ENCODE results near the gene CCR7.

The CCR7 gene

DNA sequence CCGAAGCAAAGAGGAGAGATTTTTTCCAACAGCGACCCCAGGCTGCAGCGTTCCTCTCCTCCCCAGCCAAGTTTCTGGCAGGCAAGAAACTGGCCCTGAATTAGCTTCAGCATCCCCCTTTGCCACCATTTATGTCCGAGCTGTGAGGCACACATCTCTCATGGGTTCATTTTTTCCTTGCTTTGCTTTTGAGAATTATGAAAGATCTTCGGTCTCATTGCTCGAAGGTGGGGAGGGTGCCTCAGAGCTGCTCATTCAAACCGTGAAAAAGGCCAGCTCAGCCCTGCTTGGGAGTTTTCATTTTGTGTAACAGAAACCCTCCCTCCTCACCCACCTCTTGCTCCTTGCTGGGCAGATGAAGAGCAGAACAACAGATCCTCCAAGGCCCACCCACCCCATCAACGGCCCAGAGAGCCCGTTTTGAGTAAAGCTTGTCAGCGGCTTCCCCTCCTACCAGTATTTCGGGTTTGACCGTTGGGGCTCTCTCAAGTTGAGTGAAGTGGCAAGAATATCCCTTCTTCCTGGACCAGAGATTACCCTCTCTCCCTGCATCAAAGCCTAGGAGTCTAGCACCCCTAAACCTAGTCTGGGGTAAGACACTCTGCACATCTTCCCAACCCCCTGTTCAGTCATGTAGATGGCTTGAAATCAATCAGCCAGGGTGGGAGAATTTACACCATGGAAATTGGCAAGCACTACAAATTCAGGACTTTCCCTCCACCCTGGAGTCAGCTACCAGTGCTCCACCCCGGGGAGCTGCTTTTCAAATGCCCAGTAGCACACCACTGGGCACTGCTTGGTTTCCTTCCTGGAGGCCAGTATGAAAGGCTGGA is 1.8 kb downstream of the CCR7 start:
- H3K27ac ChIP-seq (ENCODE audit: low read depth, low read length): no peak overlapping the region
- peaks cover 0 to 2% (median 0%) of the 10 kb centered on the region in 5 donors for H3K27me3 ChIP-seq (ENCODE audit: control insufficient read depth in 5 of 5, insufficient read depth in 4 of 5, low read length in 5 of 5)
- H3K9me3 ChIP-seq (ENCODE audit: control insufficient read depth in 5 of 5, low read length in 5 of 5): peaks cover 0 to 3% (median 0%) of the 10 kb centered on the region in 5 donors
- H3K4me3 ChIP-seq (ENCODE audit: low read depth in 1 of 5, low read length in 5 of 5): no peak overlapping the region
- H3K4me1 ChIP-seq (ENCODE audit: control insufficient read depth in 5 of 5, insufficient read depth in 5 of 5, low read length in 5 of 5): peaks cover 7 to 43% (median 24%) of the 10 kb centered on the region in 5 donors
- no peak overlapping the region for H3K9ac ChIP-seq (ENCODE audit: low read length in 5 of 5)
- H3K36me3 ChIP-seq (ENCODE audit: control insufficient read depth in 5 of 5, insufficient read depth in 5 of 5, low read length in 5 of 5): no peaks in the 10 kb centered on the region

DNA sequence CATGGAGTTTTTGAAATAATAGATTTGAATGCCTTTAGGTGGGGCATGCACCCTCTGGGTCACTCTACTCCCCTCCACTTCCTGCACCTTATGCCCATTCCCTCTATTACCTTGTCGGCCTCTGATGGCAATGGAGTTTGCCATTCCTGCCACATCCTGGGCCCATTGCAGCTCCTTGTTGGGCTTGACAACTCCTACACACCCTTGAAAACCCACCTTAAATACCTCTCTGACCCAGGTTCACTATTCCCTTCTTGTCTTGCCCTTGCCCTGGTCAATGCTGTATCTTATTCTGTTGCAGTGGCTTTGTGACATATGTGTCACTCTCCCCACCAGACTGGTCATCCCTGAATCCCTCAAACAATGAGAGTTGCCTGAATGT is 2.4 kb downstream of the CCR7 start:
- H3K36me3 ChIP-seq (ENCODE audit: control insufficient read depth in 5 of 5, insufficient read depth in 5 of 5, low read length in 5 of 5): no peaks in the 10 kb centered on the region
- no peak overlapping the region for H3K4me3 ChIP-seq (ENCODE audit: low read depth in 1 of 5, low read length in 5 of 5)
- H3K9me3 ChIP-seq (ENCODE audit: control insufficient read depth in 5 of 5, low read length in 5 of 5): peaks cover 0 to 3% (median 0%) of the 10 kb centered on the region in 5 donors
- no peak overlapping the region for H3K9ac ChIP-seq (ENCODE audit: low read length in 5 of 5)
- no peak overlapping the region for H3K27ac ChIP-seq (ENCODE audit: low read depth, low read length)
- H3K27me3 ChIP-seq (ENCODE audit: control insufficient read depth in 5 of 5, insufficient read depth in 4 of 5, low read length in 5 of 5): peaks cover 0 to 2% (median 0%) of the 10 kb centered on the region in 5 donors
- peaks cover 7 to 49% (median 29%) of the 10 kb centered on the region in 5 donors for H3K4me1 ChIP-seq (ENCODE audit: control insufficient read depth in 5 of 5, insufficient read depth in 5 of 5, low read length in 5 of 5)

DNA sequence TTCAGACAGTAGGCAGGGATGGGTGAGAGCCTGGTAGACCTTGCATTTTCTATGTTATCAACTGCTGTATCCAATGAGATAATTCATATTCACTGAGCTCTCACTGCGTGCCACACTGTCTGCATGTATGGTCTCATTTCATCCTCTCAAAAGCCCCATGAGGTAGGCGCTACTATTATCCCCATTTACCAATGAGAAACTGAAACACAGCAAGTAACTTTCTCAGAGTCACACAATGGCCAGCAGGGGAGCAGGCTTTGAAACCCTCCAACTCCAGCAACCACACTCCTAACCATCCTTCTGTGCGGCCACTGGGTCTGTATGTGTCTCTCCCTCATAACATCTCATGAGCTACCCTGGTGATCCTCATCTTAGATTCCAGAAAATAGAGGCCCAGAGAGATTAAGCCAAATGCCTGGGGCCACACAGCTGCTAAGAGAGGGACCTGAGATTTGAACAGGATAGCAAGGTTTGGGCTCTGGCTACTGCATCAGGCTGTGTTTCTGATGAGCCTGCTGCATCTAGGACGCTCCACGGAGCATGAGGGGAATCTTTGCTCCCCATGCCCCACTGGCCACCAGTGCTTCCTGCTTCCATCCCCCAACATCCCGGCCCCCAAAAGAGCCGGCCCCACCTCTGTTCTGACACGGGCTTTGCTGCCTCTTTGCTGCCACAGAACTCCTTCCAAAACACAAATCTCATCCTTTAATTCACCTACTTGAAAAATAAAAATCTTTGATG is 3.2 kb downstream of the CCR7 start:
- Histone ChIP-seq H3K4me1 (ENCODE audit: control insufficient read depth in 5 of 5, insufficient read depth in 5 of 5, low read length in 5 of 5) (peaks cover 7 to 57% (median 37%) of the 10 kb centered on the region in 5 donors), H3K9ac (ENCODE audit: low read length in 5 of 5) (no peak overlapping the region), H3K27me3 (ENCODE audit: control insufficient read depth in 5 of 5, insufficient read depth in 4 of 5, low read length in 5 of 5) (peaks cover 0 to 2% (median 0%) of the 10 kb centered on the region in 5 donors), H3K4me3 (ENCODE audit: low read depth in 1 of 5, low read length in 5 of 5) (no peak overlapping the region), H3K36me3 (ENCODE audit: control insufficient read depth in 5 of 5, insufficient read depth in 5 of 5, low read length in 5 of 5) (no peaks in the 10 kb centered on the region), H3K27ac (ENCODE audit: low read depth, low read length) (no peak overlapping the region), H3K9me3 (ENCODE audit: control insufficient read depth in 5 of 5, low read length in 5 of 5) (no peaks in the 10 kb centered on the region)

DNA sequence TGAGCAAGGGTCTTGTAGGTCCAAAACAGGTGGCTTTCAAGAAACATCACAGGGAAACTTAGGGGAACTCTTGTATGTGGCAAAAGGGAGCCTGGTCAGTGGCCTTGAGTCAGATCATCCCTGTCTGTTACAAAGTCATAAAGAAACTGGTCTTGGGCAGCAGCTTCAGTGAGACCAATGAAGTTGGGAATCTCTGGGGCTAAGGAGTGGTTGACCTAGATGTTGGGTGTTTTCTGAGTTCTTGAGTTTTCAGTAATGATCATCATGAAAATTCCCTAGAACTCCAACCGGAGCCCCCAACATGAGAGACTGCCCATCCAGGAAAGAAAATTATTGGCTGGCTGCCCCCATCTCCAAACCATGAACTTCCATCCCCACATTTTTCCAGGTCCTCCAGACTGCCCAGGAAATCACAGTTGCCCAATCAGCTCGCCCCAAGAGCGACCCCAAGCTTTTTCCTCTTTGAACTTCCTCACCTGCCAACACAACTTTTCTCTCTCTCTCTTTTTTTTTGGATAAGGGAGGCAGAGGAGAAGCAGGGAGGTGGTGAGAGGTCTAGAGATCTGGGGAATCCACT is 3.9 kb downstream of the CCR7 start:
- no peaks in the 10 kb centered on the region for H3K9me3 ChIP-seq (ENCODE audit: control insufficient read depth in 5 of 5, low read length in 5 of 5)
- H3K36me3 ChIP-seq (ENCODE audit: control insufficient read depth in 5 of 5, insufficient read depth in 5 of 5, low read length in 5 of 5): no peaks in the 10 kb centered on the region
- H3K9ac ChIP-seq (ENCODE audit: low read length in 5 of 5): no peak overlapping the region
- H3K4me3 ChIP-seq (ENCODE audit: low read depth in 1 of 5, low read length in 5 of 5): no peak overlapping the region
- peaks cover 11 to 64% (median 44%) of the 10 kb centered on the region in 5 donors for H3K4me1 ChIP-seq (ENCODE audit: control insufficient read depth in 5 of 5, insufficient read depth in 5 of 5, low read length in 5 of 5)
- no peak overlapping the region for H3K27ac ChIP-seq (ENCODE audit: low read depth, low read length)
- H3K27me3 ChIP-seq (ENCODE audit: control insufficient read depth in 5 of 5, insufficient read depth in 4 of 5, low read length in 5 of 5): peaks cover 0 to 2% (median 0%) of the 10 kb centered on the region in 5 donors

DNA sequence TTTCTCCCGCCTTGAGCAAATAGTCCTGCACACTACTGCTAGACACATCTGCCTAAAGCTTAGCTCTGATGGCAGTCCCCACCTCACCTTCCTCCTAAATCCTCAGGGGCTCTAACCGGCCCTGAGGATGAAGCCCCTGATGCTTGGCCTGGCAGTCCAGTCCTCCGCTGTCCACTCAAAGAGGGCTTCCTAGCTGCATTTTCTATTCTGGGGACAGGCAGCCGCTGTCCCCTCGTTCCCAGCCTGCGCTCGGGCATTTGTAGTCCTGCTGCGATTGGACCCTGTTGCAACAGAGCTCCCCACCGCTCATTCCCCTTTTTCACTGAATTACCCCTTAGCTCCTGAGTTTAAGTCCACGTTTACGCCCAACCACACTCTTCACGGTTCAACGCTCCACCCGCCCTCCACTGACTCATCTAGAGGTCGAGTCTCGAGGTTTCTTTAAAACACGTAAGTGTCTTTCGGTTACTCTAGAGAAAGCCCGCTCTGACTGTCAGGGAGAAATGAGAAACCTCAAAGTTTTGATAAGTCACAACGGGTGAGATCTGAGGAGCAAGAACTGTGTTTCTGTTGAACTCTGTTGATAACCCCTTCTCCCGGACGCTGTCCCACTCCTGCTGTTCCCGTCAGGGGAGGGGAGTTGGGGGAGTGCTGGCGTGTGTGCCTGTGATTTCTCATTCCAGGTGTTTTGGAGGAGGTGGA is 4.5 kb downstream of the CCR7 start:
- H3K9me3 ChIP-seq (ENCODE audit: control insufficient read depth in 5 of 5, low read length in 5 of 5): no peaks in the 10 kb centered on the region
- H3K27ac ChIP-seq (ENCODE audit: low read depth, low read length): no peak overlapping the region
- peak overlapping the region in 4 of 5 donors; percentile 20 to 45 (median 42) for H3K4me3 ChIP-seq (ENCODE audit: low read depth in 1 of 5, low read length in 5 of 5)
- H3K36me3 ChIP-seq (ENCODE audit: control insufficient read depth in 5 of 5, insufficient read depth in 5 of 5, low read length in 5 of 5): no peaks in the 10 kb centered on the region
- peak overlapping the region in 2 of 5 donors; percentile 3 to 60 for H3K9ac ChIP-seq (ENCODE audit: low read length in 5 of 5)
- H3K27me3 ChIP-seq (ENCODE audit: control insufficient read depth in 5 of 5, insufficient read depth in 4 of 5, low read length in 5 of 5): no peaks in the 10 kb centered on the region
- peaks cover 12 to 70% (median 46%) of the 10 kb centered on the region in 5 donors for H3K4me1 ChIP-seq (ENCODE audit: control insufficient read depth in 5 of 5, insufficient read depth in 5 of 5, low read length in 5 of 5)

DNA sequence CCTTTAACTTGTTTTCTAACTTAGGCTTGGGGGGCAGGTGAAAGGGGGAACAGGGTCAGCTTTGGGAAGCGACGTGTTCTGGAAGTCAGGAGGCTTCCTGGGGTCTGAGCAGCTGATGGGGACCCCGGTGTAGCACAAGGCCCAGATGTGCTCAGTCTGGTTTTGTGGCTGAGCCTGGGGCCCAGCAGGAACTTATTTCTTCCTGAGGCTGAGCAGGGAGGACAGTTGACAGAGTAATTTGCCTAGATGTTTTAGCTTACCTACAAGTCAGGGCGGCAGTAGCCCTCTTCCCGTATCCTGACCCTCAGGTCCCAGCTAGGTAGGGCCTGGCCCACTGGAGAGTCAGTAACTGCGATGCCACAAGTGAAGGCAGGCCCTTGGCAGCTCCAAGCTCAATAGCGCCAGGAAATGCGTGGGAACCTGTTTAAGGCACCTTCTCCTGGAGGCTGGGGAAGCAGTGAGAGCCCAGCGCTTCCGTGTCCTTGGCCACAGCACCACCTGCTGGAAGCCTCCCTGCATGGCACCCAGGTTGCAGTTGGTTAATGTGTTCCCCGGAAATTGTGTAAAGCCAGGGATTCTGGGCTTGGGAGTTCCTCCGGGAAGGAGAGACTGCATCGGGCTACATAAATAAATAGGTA is 5.2 kb downstream of the CCR7 start:
- no peaks in the 10 kb centered on the region for H3K27me3 ChIP-seq (ENCODE audit: control insufficient read depth in 5 of 5, insufficient read depth in 4 of 5, low read length in 5 of 5)
- H3K9ac ChIP-seq (ENCODE audit: low read length in 5 of 5): peak overlapping the region in 3 of 5 donors; percentile 3 to 60 (median 52)
- peak overlapping the region in 4 of 5 donors; percentile 23 to 45 (median 42) for H3K4me3 ChIP-seq (ENCODE audit: low read depth in 1 of 5, low read length in 5 of 5)
- H3K9me3 ChIP-seq (ENCODE audit: control insufficient read depth in 5 of 5, low read length in 5 of 5): no peaks in the 10 kb centered on the region
- H3K36me3 ChIP-seq (ENCODE audit: control insufficient read depth in 5 of 5, insufficient read depth in 5 of 5, low read length in 5 of 5): no peaks in the 10 kb centered on the region
- H3K27ac ChIP-seq (ENCODE audit: low read depth, low read length): no peak overlapping the region
- peaks cover 12 to 76% (median 46%) of the 10 kb centered on the region in 5 donors for H3K4me1 ChIP-seq (ENCODE audit: control insufficient read depth in 5 of 5, insufficient read depth in 5 of 5, low read length in 5 of 5)

DNA sequence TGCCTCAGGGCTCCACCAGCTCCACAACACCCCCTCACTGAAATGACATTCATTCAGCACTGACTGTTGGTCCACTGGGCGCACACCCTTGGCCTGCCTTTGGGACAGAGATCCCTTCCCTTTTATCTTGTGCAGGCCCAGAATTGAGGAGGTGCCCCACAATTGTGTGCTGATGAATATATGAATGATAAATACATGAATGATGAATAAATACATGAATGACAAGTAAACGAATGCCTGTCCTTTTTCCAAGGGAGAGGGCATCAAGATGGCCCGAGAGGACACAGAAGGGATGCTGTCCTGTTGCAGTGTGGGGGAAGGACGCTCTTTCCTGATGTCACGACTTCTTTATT is 5.7 kb downstream of the CCR7 start:
- no peaks in the 10 kb centered on the region for H3K36me3 ChIP-seq (ENCODE audit: control insufficient read depth in 5 of 5, insufficient read depth in 5 of 5, low read length in 5 of 5)
- H3K4me3 ChIP-seq (ENCODE audit: low read depth in 1 of 5, low read length in 5 of 5): peak overlapping the region in 1 of 5 donors; percentile 12
- H3K27me3 ChIP-seq (ENCODE audit: control insufficient read depth in 5 of 5, insufficient read depth in 4 of 5, low read length in 5 of 5): no peaks in the 10 kb centered on the region
- H3K4me1 ChIP-seq (ENCODE audit: control insufficient read depth in 5 of 5, insufficient read depth in 5 of 5, low read length in 5 of 5): peaks cover 12 to 82% (median 50%) of the 10 kb centered on the region in 5 donors
- no peaks in the 10 kb centered on the region for H3K9me3 ChIP-seq (ENCODE audit: control insufficient read depth in 5 of 5, low read length in 5 of 5)
- H3K27ac ChIP-seq (ENCODE audit: low read depth, low read length): no peak overlapping the region
- peak overlapping the region in 1 of 5 donors; percentile 0 for H3K9ac ChIP-seq (ENCODE audit: low read length in 5 of 5)

DNA sequence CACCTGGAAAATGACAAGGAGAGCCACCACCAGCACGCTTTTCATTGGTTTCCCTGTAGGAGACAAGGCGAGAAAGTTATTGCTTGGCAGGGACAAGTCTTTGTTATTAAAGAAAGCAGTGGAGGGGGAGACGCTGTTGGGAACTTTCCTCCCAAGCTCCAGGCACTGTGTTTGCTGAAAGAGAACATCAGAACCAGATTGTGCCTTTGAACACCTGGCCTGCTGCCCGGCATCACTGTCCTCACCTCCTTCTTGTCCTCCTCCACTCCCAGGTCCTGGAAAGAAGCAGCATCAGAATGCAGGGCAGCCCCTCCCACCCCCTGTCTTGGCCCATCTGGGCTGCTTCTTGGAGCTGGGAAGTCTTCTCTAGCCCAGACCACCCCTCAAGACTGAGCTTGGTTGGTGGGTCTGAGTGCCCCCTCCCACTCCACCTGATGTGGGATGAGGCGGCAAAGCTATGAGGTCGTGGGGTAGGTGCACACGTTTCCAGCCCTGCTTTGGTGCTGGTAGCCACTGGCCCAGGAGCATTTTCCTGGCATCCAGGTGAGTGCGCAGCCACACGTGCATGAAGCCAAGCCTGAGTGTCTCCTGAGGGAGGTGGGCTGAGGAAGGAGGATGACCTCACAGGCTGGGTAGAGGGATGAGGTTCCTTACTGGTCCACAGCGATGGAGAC is 6.2 kb downstream of the CCR7 start:
- Histone ChIP-seq H3K4me1 (ENCODE audit: control insufficient read depth in 5 of 5, insufficient read depth in 5 of 5, low read length in 5 of 5) (peaks cover 14 to 87% (median 55%) of the 10 kb centered on the region in 5 donors), H3K27me3 (ENCODE audit: control insufficient read depth in 5 of 5, insufficient read depth in 4 of 5, low read length in 5 of 5) (no peaks in the 10 kb centered on the region), H3K27ac (ENCODE audit: low read depth, low read length) (peak overlapping the region; percentile 67), H3K9me3 (ENCODE audit: control insufficient read depth in 5 of 5, low read length in 5 of 5) (no peaks in the 10 kb centered on the region), H3K36me3 (ENCODE audit: control insufficient read depth in 5 of 5, insufficient read depth in 5 of 5, low read length in 5 of 5) (no peaks in the 10 kb centered on the region), H3K4me3 (ENCODE audit: low read depth in 1 of 5, low read length in 5 of 5) (peak overlapping the region in 1 of 5 donors; percentile 10), H3K9ac (ENCODE audit: low read length in 5 of 5) (peak overlapping the region in 1 of 5 donors; percentile 13)

All from subcutaneous abdominal adipose tissue (tissue), 5 donors.